ENCODE measurements around the gene ABCG8. TPM values are rescaled to one million over a fixed set of nuclear protein-coding genes. Genes with fewer than 3 reads are reported as not detected.

The ABCG8 gene
- total and polyA plus RNA-seq, 4 donors = 1.9 TPM; not detected in 3

- H3K9me3 ChIP-seq (ENCODE audit: control insufficient read depth, low read length) = no peaks in the 10 kb centered on the region
- H3K27ac ChIP-seq (ENCODE audit: low read depth in 1 of 2, low read length in 2 of 2) = no peak overlapping the region
- 32 to 34% methylated on average over 16 of the region's 16 CpGs for WGBS, 2 donors
- no peak overlapping the region for H3K4me3 ChIP-seq (ENCODE audit: low read length in 2 of 2)
- intact Hi-C loops (cut with DNase I) = loop anchor here in 1 of 2 donors (5.0 kb wide), 1 partner anchor 266 kb away; no protein-coding TSS in a partner anchor
- DNase-seq = peak; percentile 61 to 79
- no peaks in the 10 kb centered on the region for H3K36me3 ChIP-seq (ENCODE audit: control insufficient read depth in 1 of 2, insufficient read depth in 2 of 2, low read length in 1 of 2)
- no peaks in the 10 kb centered on the region for H3K4me1 ChIP-seq (ENCODE audit: control insufficient read depth in 1 of 2, insufficient read depth in 2 of 2, low read length in 2 of 2)
- H3K27me3 ChIP-seq (ENCODE audit: control insufficient read depth in 1 of 2, insufficient read depth in 2 of 2, low read length in 1 of 2) = no peaks in the 10 kb centered on the region
- ATAC-seq (ENCODE audit: low FRiP score) = peak; percentile 73
Observed at GRCh38 chr2:43877782-43878464, 39.2 kb downstream of the ABCG8 start.

DNA sequence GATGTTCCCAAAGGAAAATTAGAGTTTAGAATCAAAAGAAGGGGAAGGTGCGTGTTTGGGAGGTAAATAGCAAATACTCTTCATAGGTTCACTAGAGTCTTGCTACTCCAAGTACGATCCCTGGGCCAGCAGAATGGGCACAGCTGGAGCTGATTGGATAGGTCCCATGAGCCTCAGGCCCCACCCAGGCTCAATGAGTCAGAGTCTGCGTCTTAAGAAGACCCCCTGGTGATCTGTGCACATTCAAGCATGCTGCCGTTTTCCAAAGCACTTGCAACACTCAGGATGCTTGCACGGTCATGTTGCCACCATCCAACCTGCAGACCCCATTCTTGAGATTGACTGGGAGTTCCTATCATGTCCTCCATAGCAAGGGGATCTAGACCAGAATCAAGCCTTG lies 40.5 kb downstream of the ABCG8 start:
- no peak for ATAC-seq (ENCODE audit: low FRiP score)
- H3K9me3 ChIP-seq (ENCODE audit: control insufficient read depth, low read length) = no peaks in the 10 kb centered on the region
- no peak overlapping the region for H3K27ac ChIP-seq (ENCODE audit: low read depth in 1 of 2, low read length in 2 of 2)
- no peak overlapping the region for H3K4me3 ChIP-seq (ENCODE audit: low read length in 2 of 2)
- H3K27me3 ChIP-seq (ENCODE audit: control insufficient read depth in 1 of 2, insufficient read depth in 2 of 2, low read length in 1 of 2) = no peaks in the 10 kb centered on the region
- H3K4me1 ChIP-seq (ENCODE audit: control insufficient read depth in 1 of 2, insufficient read depth in 2 of 2, low read length in 2 of 2) = no peaks in the 10 kb centered on the region
- WGBS, 2 donors = 77% methylated on average over 5 of the region's 5 CpGs
- H3K36me3 ChIP-seq (ENCODE audit: control insufficient read depth in 1 of 2, insufficient read depth in 2 of 2, low read length in 1 of 2) = no peaks in the 10 kb centered on the region
- intact Hi-C loops (cut with DNase I) = loop anchor here in 1 of 2 donors (5.0 kb wide), 1 partner anchor 267 kb away; no protein-coding TSS in a partner anchor
- no peak for DNase-seq

DNA sequence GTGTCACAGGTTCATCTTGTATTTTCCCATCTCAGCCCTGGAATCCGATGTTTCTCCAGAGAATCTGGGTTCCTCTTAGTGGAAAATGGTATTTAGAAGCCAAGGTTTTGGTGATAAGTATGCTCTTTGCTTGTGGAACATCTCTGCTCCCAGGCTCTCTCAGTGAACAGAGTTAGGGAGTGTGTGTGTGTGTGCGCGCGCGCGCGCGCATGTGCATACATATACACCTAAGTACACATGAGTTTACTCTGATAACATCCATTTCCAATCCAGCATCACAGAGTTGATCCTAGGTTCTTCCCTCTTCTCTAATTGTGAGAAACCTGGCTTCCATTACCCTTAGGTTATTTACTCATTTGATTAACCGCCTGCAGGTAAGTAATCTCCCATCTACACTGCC lies 41.7 kb downstream of the ABCG8 start:
- Histone ChIP-seq H3K4me3 (ENCODE audit: low read length in 2 of 2) (no peak overlapping the region), H3K27me3 (ENCODE audit: control insufficient read depth in 1 of 2, insufficient read depth in 2 of 2, low read length in 1 of 2) (no peaks in the 10 kb centered on the region), H3K27ac (ENCODE audit: low read depth in 1 of 2, low read length in 2 of 2) (no peak overlapping the region), H3K4me1 (ENCODE audit: control insufficient read depth in 1 of 2, insufficient read depth in 2 of 2, low read length in 2 of 2) (no peaks in the 10 kb centered on the region), H3K36me3 (ENCODE audit: control insufficient read depth in 1 of 2, insufficient read depth in 2 of 2, low read length in 1 of 2) (no peaks in the 10 kb centered on the region), H3K9me3 (ENCODE audit: control insufficient read depth, low read length) (no peaks in the 10 kb centered on the region)
- no peak for ATAC-seq (ENCODE audit: low FRiP score)
- intact Hi-C loops (cut with DNase I) = no loop called here
- no peak for DNase-seq
- WGBS, 2 donors = 97% methylated on average over 9 of the region's 9 CpGs

- WGBS, 2 donors = 86 to 89% methylated on average over 5 of the region's 5 CpGs
- no peak overlapping the region for H3K27ac ChIP-seq (ENCODE audit: low read depth in 1 of 2, low read length in 2 of 2)
- H3K4me3 ChIP-seq (ENCODE audit: low read length in 2 of 2) = no peak overlapping the region
- H3K4me1 ChIP-seq (ENCODE audit: control insufficient read depth in 1 of 2, insufficient read depth in 2 of 2, low read length in 2 of 2) = no peaks in the 10 kb centered on the region
- ATAC-seq (ENCODE audit: low FRiP score) (no peak), DNase-seq (no peak)
- no peaks in the 10 kb centered on the region for H3K36me3 ChIP-seq (ENCODE audit: control insufficient read depth in 1 of 2, insufficient read depth in 2 of 2, low read length in 1 of 2)
- H3K27me3 ChIP-seq (ENCODE audit: control insufficient read depth in 1 of 2, insufficient read depth in 2 of 2, low read length in 1 of 2) = no peaks in the 10 kb centered on the region
- H3K9me3 ChIP-seq (ENCODE audit: control insufficient read depth, low read length) = no peaks in the 10 kb centered on the region
- intact Hi-C loops (cut with DNase I) = no loop called here
Observed at GRCh38 chr2:43880952-43881351, 42.2 kb downstream of the ABCG8 start.

GRCh38 chr2:43882312-43882711 lies 43.5 kb downstream of the ABCG8 start:
- Histone ChIP-seq H3K27me3 (ENCODE audit: control insufficient read depth in 1 of 2, insufficient read depth in 2 of 2, low read length in 1 of 2) (no peaks in the 10 kb centered on the region), H3K9me3 (ENCODE audit: control insufficient read depth, low read length) (no peaks in the 10 kb centered on the region), H3K4me3 (ENCODE audit: low read length in 2 of 2) (no peak overlapping the region), H3K27ac (ENCODE audit: low read depth in 1 of 2, low read length in 2 of 2) (no peak overlapping the region), H3K4me1 (ENCODE audit: control insufficient read depth in 1 of 2, insufficient read depth in 2 of 2, low read length in 2 of 2) (no peaks in the 10 kb centered on the region), H3K36me3 (ENCODE audit: control insufficient read depth in 1 of 2, insufficient read depth in 2 of 2, low read length in 1 of 2) (no peaks in the 10 kb centered on the region)
- intact Hi-C loops (cut with DNase I) = no loop called here
- DNase-seq = no peak
- 78 to 84% methylated on average over 4 of the region's 4 CpGs for WGBS, 2 donors
- no peak for ATAC-seq (ENCODE audit: low FRiP score)

DNA sequence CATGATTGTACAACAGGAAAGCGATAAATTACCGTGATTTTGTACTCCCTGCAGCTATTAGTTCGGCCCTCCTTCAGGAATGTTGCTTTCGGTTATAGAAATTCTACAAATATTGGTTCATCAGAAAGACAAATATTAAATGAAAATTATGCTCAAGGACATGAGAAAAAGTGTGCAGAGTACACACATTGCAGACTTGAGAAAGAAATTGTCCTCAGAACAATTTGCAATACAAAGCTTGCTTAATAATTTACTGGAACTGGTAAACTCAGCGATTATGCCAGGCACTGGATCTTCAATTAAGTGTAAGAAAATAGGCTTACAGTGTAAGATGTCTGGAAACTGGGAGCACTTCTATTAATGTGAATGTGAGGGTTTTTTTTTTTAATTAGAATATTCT lies 45.9 kb downstream of the ABCG8 start:
- Histone ChIP-seq H3K36me3 (ENCODE audit: control insufficient read depth in 1 of 2, insufficient read depth in 2 of 2, low read length in 1 of 2) (peaks cover 0 to 5% of the 10 kb centered on the region in 2 donors), H3K27ac (ENCODE audit: low read depth in 1 of 2, low read length in 2 of 2) (no peak overlapping the region), H3K9me3 (ENCODE audit: control insufficient read depth, low read length) (no peaks in the 10 kb centered on the region), H3K27me3 (ENCODE audit: control insufficient read depth in 1 of 2, insufficient read depth in 2 of 2, low read length in 1 of 2) (no peaks in the 10 kb centered on the region), H3K4me1 (ENCODE audit: control insufficient read depth in 1 of 2, insufficient read depth in 2 of 2, low read length in 2 of 2) (no peaks in the 10 kb centered on the region), H3K4me3 (ENCODE audit: low read length in 2 of 2) (no peak overlapping the region)
- DNase-seq (no peak), ATAC-seq (ENCODE audit: low FRiP score) (no peak)
- WGBS, 2 donors = 89 to 95% methylated on average over 5 of the region's 5 CpGs
- intact Hi-C loops (cut with DNase I) = no loop called here

- Histone ChIP-seq H3K27ac (ENCODE audit: low read depth in 1 of 2, low read length in 2 of 2) (no peak overlapping the region), H3K36me3 (ENCODE audit: control insufficient read depth in 1 of 2, insufficient read depth in 2 of 2, low read length in 1 of 2) (peaks cover 0 to 5% of the 10 kb centered on the region in 2 donors), H3K4me1 (ENCODE audit: control insufficient read depth in 1 of 2, insufficient read depth in 2 of 2, low read length in 2 of 2) (no peaks in the 10 kb centered on the region), H3K4me3 (ENCODE audit: low read length in 2 of 2) (no peak overlapping the region), H3K9me3 (ENCODE audit: control insufficient read depth, low read length) (no peaks in the 10 kb centered on the region), H3K27me3 (ENCODE audit: control insufficient read depth in 1 of 2, insufficient read depth in 2 of 2, low read length in 1 of 2) (no peaks in the 10 kb centered on the region)
- intact Hi-C loops (cut with DNase I) = no loop called here
- DNase-seq (no peak), ATAC-seq (ENCODE audit: low FRiP score) (no peak)
- 79 to 85% methylated on average over 7 of the region's 7 CpGs for WGBS, 2 donors
Observed at GRCh38 chr2:43885132-43885632, 46.4 kb downstream of the ABCG8 start.

DNA sequence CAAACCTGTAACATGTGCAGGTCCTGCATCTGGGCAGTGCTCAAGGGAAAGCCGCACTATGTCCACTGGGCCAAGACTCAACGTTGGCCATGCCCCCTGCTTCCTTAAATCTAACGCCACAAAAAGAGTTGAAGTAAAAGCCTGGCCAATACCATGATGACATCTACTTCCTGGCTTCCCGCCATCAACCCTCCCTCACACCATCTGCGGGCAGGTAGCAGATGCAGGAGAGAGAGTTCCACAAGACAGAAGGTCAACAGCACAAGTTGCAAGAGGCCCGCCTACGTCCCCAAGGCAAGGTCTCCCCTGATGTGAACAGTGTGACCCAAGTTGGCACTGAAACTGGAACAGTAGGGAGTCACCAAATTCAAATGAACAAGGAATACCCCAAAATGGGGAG lies 48.4 kb downstream of the ABCG8 start:
- Histone ChIP-seq H3K27ac (ENCODE audit: low read depth in 1 of 2, low read length in 2 of 2) (no peak overlapping the region), H3K27me3 (ENCODE audit: control insufficient read depth in 1 of 2, insufficient read depth in 2 of 2, low read length in 1 of 2) (no peaks in the 10 kb centered on the region), H3K4me1 (ENCODE audit: control insufficient read depth in 1 of 2, insufficient read depth in 2 of 2, low read length in 2 of 2) (no peaks in the 10 kb centered on the region), H3K9me3 (ENCODE audit: control insufficient read depth, low read length) (no peaks in the 10 kb centered on the region), H3K4me3 (ENCODE audit: low read length in 2 of 2) (no peak overlapping the region), H3K36me3 (ENCODE audit: control insufficient read depth in 1 of 2, insufficient read depth in 2 of 2, low read length in 1 of 2) (peaks cover 8 to 12% of the 10 kb centered on the region in 2 donors)
- no peak for ATAC-seq (ENCODE audit: low FRiP score)
- intact Hi-C loops (cut with DNase I) = no loop called here
- WGBS, 2 donors = 88 to 90% methylated on average over 7 of the region's 7 CpGs
- no peak for DNase-seq

DNA sequence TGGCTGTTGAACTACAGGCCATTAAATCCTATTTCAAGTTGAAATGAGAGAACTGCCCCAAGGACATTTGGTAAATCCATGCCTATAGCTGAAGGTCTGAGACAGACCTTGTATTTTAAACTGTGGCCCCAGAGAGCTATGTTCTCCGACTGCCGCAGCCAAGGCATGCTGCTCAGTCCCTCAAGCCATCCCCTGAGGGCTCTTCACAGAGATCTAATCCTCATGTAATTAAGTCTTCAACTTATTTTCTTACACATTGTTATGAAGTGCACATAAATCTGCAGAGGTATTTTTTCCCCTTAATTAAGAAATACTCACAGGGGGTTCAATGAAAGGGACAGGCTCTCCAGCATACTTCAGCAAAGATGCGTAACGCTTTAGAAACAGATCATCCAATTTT lies 50.6 kb downstream of the ABCG8 start:
- WGBS, 2 donors = 96 to 99% methylated on average over 4 of the region's 4 CpGs
- H3K27me3 ChIP-seq (ENCODE audit: control insufficient read depth in 1 of 2, insufficient read depth in 2 of 2, low read length in 1 of 2) = no peaks in the 10 kb centered on the region
- no peak for DNase-seq
- ATAC-seq (ENCODE audit: low FRiP score) = no peak
- H3K36me3 ChIP-seq (ENCODE audit: control insufficient read depth in 1 of 2, insufficient read depth in 2 of 2, low read length in 1 of 2) = peaks cover 10 to 16% of the 10 kb centered on the region in 2 donors
- intact Hi-C loops (cut with DNase I) = no loop called here
- no peaks in the 10 kb centered on the region for H3K4me1 ChIP-seq (ENCODE audit: control insufficient read depth in 1 of 2, insufficient read depth in 2 of 2, low read length in 2 of 2)
- no peak overlapping the region for H3K4me3 ChIP-seq (ENCODE audit: low read length in 2 of 2)
- H3K27ac ChIP-seq (ENCODE audit: low read depth in 1 of 2, low read length in 2 of 2) = no peak overlapping the region
- H3K9me3 ChIP-seq (ENCODE audit: control insufficient read depth, low read length) = no peaks in the 10 kb centered on the region

Data from aorta (tissue), 5 donors.